DMS114 treated with DMSO at 0.1 percent for 48 hours (cell line): ENCODE data around the gene KIAA1755.

Experiments used
- DNase-seq: peaks from one replicate; lab custom pipeline; 2025; ENCODE audit not compliant: unreplicated experiment; lab: John Stamatoyannopoulos, UW

KIAA1755 gene

DNA sequence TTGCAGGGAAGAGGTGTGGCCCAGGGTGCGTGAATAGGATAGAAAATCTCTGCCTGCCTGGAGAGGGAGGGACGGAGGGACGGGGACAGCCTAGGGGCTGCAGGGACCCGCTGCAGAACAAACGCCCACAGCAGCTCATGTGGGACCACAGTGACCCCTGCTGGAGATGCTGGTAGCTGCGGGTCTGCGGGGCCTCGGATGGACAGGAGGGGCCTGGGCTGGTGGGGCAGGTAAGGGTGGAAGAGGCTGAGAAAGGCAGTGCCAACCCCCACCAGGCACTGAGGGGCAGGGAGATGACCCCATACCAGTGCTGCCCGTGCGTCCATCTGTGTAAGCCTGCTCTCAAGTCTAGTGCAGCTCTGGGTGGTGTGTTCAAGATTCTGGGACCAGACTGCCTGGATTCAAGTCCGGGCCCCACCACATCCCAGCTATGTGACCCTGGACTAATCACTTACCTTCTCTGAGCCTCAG lies 39.4 kb downstream of the KIAA1755 start:
- DNase-seq: peak; percentile 36

DNA sequence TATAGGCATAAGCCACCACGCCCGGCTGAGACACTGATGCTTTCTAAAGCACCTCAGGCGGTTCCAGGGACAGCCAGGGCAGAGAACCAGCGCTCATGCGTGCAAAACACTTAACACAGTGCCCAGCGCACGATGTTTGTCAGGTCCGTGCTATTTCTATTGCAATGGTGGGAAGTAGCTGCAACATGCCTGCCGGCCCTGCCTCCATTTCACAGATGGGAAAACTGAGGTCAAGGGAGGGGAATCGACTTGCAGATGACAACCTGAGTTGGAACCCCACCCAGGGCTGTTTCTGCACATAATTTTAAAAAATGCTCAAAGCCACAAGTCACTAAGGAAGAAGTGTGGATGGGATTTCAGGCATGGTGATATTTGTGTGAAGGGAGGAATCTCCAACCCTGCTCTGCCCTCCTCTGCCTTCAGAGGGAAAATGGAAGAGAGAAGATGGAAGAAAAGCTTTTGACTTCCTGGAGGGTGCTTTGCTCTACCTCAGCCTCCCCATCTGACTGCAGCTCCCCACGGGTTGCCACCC lies 39.9 kb downstream of the KIAA1755 start:
- no peak for DNase-seq

DNA sequence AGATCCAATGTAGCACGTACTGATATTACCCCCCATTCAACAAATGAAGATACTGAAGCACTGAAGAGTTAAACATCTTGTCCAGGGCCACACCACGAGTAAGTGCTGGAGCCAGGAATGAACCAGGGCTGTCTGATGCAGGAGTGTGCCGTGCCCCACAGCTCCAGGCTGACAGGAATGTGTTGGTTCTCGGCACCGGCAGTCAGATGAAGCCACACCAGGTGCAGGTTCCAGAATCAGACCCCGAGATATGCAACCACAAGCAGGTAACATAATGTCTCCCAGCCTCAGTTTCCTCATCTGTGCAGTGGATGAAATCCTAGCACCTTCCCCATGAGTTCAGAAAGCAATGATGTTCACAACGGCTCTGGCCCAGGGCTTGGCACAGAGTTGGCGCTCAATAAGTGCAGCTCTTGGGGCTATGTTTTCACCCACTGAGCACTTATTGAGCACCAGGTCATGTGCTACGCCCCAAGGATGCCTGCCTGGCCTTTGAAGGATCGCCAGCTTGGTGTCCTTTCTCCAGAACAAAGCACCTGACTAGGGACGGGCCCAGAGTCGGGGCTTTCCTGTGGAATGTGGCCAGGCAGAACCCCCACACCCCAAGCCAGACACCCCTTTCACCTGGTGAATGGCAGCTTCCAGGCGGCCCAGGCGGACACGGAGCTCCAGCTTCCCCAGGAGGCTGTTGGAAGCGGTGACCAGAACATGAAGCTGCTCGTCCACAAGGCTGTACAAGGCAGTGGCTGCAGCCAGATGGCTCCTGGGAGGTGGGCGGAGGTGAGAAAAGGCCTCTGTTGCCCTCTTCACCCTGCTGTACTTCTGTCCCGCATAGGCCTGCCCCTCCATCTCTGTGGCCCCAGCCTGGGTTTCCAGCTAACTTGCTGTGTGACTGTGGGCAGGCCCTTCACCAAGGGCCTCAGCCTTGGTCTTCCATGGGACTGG lies 41.3 kb downstream of the KIAA1755 start:
- no peak for DNase-seq

DNA sequence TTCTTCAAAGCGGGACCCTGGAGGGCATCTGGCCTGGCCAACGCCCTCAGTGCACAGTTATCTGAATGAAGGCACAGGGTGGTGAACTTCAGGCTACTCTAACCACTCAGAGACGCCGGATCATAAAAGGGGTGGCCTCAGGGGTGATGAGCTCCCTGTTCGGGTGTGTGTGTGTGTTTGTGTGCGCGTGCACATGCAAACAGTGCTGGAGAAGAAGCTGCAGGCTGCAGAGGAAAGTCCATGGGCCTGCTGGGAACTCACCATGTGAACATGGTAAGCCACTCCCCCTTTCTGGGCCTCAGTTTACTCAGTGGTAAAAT lies 42.0 kb downstream of the KIAA1755 start:
- no peak for DNase-seq

DNA sequence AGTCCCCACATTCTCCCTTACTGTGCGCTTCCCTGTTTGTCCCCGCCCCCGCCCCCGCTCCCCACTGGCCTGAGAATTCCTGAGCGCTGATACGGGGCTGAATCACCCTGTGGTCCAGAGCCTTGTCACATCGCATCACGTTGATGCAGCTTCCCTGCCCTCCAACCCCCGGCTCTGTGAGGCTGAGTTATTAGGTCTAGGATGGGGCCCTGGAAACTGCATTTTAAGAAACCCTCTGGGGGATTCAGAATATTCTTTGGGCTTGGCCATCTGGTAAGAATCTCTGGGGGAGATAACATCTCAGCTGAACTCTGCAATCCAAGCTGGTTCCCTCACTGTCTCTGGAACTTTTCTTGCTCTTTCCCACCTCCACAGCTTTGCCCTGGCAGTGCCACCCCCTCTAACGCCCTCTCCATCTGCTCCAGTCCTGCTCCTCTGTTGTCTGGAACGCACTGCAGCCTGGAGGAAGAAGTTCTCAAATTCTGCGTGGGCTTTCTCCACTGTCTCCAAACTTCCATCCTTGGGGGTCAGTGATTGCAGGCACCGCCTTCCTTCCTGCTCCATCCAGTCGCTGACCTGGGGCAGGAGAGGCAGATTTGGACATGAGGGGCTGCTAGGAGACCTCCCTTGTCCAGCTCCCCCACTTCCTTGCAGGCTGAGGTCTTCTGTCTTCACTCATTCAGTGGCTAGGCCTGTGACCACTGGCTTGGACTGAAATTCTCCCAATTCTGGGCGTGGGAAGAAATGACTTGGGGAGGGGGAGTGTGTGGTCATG lies 42.6 kb downstream of the KIAA1755 start:
- no peak for DNase-seq

DNA sequence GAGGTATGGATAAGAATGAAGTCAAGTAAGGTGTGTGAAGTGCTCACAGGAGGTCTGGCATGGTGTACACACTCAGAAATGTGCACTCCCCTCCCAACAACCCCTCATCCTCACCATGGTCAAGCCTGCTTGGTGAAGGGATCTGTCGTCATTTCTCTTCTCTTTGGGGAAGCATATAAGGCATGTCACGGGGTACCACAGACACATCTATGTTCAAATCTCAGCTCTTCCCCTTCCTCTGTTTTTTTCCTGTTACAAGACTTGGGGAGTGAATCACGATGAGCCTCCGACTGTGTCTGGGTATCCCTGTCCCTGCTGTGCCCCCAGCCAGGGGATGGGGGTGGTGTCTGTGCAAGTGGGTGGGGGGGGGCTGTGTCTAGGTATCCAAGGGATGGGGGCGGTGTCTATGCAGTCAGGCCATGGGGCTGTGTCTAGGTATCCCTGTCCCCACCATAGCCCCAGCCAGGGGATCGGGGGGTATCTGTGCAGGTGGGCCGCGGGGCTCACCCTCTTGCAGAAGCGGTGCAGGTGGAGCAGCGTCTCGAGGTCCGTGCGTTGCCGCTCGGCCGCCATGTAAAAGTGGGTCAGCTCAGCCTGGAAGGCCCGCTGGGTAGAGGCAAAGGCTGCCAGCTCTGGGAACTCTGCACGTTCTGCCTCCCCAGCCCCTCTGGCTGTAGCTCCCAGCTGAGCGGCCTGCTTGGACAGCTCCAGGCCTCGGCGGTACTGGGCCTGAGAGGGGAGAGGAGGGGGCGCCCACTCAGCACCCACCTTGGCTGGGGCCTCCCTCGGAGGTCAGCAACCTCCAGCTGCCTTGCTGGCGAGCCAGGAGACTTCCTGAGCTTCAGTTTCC lies 43.6 kb downstream of the KIAA1755 start:
- DNase-seq: no peak

DNA sequence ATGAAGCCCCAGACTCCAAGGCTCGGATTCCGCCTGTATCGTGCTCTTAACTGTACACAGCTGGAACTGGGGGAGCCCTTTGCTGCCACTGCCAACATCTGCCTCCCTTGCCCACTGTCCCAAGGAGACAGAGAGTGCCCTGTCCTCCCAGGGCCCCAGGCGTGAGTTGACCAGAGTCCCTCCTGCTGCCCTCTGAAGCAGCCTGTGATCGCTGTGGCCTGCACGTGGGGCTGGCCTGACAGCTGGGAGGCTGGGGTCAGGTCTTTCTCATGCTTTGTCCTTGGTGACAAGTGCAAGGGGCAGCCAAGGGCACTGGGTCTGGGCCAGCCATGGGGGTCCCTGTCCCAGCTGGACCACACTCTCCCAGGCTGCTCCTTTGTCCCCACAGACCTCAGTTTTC lies 44.3 kb downstream of the KIAA1755 start:
- DNase-seq: no peak

DNA sequence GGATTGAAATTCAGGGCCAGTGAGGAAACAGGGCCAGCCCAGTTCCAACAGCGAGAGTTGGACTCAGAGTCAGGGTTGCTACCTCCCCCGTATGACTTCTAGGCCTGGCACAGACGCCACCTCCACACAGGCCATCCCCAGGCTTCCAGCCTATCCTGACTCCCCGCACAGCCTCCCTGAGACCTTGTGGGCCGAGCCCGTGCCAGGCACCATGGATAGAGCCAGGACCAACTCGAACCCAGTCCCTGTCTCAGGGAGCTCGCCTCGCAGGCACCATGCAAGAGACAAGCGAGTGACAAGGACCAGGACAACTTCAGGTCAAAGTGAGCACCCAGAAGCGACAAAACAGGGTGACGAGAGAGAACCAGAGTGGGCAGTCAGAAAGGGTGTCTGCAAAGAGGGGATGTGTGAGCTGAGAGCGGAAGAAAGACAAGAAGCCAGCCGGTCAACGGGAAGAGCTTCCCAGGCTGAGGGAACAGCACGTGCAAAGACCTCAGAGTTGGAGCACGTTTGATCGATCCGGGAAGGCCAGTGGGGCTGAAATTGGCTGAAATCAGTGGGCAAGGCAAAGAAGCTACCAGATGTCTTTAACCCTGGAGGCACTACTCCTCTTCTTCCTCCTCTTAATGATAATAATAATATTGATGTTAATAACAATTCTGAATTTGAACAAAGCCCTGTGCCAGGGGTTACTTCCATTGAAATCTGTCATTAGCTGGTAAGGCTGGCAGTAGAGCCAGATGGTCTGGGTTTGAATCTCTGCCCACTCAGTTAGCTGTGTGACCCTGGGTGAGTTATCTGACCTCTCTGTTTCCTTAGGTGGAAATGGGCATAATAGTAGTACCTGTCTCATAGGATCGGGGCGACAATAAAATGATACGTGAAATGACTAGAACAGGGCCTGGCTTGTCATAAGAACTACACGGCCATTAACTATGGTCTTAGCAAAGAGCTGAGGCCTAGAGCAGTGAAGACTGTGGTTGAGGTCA lies 45.0 kb downstream of the KIAA1755 start:
- DNase-seq: no peak

DNA sequence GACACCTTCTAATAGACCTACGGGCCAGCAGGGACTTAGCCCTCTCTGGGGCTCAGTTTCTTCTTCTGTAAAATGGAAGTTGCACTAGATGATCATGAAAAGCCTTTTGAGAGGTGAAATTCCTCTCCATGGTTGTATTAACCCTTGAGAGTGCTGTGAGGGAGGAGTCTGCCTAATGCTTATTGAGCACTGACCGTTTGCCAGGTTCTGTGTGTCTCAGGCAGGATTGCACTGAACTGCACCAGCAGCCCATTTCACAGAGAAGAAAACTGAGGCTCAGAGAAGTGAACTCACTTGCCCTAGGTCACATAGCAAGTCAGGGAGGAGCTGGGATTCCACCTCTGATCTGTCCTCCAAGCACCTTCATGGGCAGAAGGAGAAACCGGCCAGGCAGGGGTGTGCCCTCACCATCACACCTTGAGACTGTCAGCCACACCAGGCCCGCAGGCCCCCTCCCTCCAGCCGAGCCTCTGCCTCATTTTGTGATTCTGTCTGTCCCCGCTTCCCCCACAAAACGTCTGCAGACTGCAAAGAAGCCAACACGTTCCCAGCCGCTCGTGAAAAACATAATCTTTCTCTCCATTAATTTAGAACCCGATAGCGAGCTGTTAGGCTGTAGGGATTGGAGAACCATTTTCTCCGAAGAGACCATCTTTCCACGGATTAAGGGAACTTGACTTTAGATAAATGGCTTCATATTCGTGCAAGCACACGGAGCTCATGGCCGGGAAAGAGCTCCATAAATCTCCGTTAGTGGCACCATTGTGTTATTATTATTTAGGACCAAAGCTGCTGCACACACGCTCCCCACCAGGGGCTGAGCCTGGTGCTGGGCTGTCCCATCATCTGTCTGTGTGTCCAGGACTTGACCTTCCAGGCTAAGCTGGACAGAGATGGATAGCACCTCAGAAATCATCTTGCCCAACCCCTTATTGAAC lies 46.0 kb downstream of the KIAA1755 start:
- no peak for DNase-seq

DNA sequence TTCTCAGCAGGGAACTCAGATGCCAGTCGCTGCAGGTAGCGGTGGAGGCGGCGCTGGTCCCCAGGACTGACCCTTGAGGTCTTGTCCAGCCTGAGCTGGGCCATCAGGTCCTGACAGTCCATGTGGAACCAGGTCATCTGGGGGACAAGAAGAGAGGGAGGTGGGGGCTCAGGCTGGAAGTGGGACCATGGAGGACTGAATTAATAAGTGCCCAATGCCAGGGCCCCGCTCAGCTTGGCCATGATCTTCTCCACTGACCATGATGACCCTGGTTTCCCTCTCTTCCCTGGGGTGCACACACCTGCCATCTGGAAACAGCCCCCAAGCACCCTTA lies 47.0 kb downstream of the KIAA1755 start:
- DNase-seq: no peak

DNA sequence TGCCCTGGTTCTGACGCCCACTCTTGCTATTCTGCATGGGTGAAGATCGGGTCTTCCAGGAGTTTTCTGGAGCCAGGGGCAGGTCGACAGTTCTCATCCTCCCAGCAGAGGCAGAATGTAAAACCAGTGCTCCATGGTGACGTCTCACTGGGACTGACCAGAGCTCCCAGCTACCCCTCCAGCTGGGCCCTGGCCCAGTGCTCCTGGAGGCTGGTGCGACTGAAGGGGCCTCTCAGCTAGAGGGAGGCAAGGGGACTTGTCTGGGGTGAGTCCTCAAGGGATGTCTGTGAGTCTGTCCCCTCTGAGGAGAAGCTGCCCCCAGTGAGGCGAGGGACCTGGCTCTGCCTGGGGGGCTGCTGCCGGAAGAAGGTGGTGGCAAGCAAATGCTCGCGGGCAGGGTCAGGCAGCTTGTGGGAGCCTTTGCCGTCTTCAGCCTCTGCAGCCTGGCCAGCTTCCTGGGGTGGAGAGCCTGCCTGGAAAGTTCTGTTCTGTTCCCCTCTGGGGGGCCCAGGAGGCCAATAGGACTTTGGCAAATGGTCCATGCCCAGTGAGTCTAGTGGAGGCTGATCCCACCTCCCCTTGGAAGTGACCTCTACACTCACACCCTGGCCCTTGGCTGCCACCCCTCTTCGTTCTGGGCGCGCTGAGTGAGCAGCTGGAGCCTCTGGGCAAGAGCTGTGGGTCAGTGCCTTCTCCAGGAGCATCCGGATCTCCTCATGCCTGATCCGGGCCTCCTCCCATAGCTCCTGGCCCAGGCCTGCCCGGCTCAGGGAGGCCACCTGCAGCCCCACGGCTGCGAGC lies 47.5 kb downstream of the KIAA1755 start:
- no peak for DNase-seq

DNA sequence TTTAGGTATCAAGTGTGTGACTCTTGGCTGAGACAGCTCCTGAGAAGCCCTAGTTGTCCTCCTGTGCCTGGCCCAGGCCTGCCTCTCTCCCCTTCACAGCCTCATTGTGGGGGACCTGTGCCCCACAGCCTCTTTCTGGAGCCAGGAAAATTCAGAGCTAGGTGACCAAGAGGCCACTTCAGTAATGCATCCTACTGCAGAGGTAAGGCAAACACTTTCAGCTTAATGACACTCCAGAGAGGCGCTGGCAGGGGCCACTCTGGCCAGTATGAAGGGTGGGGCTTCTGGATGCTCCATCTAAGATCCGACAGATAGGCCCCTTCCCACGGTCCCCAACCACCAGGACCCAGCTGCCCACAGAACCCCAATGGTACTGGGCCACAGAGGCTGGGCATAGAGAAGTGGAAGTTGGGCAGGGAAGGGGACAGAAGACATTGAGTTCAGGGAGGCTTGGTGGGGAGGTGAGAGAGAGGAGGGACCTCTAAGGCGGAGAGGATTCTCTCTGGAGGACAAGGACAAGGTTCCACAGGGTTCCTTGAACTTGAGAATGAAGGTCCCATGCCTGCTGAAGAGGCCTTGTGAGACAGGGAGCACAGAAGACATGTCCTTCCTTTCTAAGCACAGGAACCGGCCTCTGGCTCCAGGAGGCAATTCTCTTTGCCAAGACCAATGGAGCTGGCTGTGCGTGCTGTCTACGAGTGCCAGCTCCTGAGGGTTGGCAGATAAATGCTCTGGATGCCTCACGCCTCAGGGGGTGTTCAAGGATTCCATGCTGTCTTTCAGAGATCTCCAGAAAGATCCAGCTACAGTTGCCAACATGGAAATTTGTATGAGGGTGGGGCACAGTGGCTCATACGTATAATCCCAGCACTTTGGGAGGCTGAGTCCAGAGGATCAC lies 49.1 kb downstream of the KIAA1755 start:
- no peak for DNase-seq

DNA sequence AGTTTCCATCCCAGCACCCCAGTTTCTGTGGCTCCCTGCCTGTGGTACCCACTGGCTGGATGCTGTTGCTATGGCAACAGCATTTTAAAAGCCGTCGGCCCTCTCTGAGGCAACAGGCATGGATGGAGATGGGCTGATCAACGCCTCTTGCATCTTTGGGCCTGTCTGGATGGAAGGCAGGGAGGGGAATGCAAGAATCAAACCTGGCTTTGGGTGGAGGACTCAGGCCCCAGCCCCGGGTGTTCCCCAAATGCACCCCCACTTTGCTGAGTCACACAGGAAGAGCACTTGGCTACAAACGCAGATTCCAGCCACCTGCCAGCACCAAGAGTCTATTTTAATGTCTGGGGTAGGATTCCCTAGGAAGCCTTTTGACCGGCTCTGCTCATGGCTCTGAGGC lies 49.8 kb downstream of the KIAA1755 start:
- no peak for DNase-seq

DNA sequence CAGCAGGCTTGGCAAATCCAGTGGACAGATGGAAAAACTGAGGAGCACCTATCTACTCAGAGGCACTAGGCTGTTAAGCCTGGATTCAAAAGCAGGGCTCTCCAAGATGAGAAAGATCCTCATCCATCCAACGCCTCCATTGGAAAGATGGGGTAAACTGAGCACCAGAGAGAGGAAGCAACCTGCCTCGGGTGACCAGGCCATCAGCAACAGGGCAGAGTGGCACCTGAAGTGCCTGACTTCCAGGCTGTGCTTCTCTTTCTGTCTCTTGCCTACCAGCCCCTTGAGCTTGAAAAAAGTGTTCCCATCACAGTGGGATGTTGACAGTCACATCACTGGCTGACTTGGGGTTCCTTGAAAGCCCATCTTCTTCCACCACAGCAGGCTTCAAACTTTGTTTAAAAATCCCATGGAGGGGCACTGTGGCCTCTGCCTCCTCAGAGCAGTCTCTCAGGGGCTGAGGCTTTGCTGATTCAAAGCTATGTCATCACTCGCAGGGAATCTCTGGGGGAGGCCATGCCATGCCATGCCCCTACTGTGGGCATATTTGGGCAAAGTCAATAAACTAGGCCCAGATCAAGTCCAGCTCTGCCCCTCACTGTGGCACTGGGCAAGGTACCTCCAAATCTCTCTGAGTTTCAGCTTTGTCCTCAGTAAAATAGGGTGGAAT lies 50.7 kb downstream of the KIAA1755 start:
- DNase-seq: no peak

DNA sequence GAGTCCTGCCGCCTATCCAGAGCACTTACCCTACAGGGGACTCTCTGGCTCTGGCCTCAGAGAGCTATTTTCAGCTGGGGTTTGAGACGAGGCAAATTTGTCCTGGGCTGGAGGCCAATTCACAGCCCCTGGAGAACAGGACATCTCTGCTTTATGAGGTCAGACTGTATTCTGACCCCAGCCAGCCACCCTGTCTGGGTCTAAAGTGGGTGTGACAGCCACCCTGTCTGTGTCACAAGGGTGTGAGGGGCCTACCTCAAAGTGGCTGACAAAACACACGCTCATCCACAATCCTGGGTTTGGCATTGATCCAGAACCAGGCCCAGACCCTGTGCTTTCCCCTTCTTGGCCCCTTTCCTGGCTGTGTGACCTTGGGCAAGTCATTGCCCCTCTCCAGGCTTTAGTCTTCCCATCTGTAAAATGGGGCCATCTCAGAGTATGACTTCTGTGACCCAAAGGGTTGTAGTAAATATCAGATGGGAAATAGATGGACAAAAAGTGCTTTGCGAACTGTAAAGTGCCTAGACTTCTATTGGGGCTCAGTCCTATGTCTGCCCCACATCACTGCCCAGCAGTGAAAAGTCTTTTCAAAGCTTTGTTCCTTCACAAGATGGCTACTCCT lies 51.4 kb downstream of the KIAA1755 start:
- no peak for DNase-seq

DNA sequence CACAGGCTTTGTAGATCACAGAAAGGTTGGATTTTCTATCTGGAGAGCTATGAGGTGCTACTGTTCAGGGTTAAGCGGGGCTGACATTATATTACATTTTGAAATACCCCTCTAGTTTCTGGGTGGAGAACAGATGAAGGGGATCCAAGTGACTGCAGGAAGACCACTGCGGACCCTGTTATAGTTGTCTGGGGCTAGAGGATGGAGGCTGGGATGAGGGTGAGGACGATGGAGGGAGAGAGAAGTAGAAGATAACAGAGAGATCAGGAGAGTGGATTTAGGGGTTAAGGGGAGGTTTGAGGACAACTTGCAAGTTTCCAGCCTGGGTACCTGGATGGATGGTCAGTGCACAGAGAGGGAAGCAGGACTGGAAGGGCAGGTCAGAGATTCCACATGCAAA lies 52.0 kb downstream of the KIAA1755 start:
- DNase-seq: no peak
